Measurements from ENCODE around the gene FAM98C. TPM values are rescaled to one million over a fixed set of nuclear protein-coding genes. Genes with fewer than 3 reads are reported as not detected.
"Not testable (repeated sequence)": the region's sequence is repeated elsewhere in the genome, so short reads cannot be mapped to it uniquely, and the experiment has no call there.

Gene FAM98C
- polyA plus RNA-seq, 4 donors = 13.2 to 18.0 (median 13.9) TPM

DNA sequence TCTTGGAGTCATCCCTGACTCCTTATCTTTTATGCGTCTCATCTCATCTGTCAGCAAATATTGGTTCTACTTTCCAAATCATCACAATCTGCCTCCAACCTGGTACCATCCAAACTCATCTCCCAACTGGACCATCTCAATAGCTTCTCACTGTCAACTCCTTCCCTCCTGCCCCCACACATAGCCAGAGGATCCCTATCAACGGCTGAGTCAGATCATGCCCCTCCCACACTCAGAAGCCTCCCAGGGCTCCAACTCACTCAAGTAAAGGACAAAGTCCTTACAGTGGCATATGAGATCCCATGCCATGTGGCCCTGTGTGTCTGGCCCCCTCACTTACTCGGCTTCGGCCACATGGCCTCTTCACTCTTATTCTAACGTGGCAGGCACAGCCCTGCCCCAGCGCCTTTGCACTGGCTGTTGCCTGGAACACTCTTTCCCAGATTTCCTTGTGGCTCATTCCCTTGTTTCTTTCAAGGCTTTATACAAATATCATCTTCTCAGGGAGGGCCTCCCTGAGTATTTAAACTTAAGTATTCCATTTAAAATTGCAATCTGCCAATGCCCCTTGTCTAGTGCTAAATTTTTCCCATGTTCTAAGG is 10.1 kb upstream of the FAM98C start:
- no peak for DNase-seq (ENCODE audit: low read depth in 4 of 4, low spot score in 3 of 4)

DNA sequence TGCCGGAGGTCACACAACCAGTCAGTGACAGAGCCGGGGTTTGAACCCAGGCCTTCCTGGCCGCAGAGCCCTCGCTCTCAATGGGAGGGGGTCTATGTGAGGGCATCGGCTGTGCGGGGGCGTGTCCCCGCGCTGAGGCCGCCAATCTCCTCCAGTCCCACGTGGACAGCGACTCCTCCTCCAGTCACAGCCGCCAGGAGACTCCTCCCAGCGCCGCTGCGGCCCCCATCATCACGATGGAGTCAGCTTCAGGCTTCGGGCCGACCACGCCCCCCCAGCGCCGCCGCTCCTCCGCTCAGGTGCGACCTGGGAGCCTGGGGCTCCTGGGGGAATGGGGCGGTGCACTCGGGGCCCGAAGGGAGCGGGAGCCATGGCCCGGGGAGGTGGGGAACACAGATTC is 8.4 kb upstream of the FAM98C start:
- DNase-seq (ENCODE audit: low read depth in 4 of 4, low spot score in 3 of 4) = no peak

DNA sequence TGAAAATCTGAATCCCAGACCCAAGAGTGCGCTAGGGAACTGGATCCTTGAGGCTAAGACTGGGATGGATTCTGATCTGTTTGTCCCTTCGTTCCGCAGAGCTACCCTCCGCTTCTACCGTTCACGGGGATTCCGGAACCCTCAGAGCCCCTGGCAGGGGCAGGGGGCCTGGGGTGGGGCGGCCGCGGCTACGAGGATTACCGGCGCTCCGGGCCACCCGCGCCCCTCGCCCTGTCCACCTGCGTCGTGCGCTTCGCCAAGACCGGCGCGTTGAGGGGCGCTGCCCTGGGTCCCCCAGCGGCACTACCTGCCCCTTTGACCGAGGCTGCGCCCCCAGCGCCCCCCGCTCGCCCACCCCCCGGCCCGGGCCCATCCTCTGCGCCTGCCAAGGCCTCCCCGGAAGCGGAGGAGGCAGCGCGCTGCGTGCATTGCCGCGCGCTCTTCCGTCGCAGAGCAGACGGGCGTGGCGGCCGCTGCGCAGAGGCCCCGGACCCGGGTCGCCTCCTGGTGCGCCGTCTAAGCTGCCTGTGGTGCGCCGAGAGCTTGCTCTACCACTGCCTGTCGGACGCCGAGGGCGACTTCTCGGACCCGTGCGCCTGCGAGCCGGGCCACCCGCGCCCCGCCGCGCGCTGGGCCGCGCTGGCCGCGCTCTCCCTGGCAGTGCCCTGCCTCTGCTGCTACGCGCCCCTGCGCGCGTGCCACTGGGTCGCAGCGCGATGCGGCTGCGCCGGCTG is 7.3 kb upstream of the FAM98C start:
- no peak for DNase-seq (ENCODE audit: low read depth in 4 of 4, low spot score in 3 of 4)

DNA sequence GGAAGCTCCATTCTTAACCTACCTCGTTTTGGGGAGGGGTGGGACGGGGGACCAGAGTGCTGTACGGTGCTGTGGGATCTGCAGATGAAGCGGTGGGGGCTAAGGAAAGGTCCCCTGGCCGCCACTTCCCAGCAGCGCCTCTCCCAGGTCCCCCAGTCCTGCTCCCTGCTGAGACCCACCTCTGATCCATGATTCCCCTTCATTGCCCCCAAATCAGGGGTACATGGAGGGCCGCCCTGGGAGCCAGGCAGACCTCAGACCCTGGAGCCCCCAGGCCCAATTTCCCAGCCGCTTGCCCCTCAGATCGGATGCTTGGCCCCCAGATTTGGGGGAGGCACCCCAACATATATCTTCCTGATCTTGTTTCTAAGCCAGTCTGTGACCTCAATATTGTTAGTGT is 3.8 kb upstream of the FAM98C start:
- DNase-seq (ENCODE audit: low read depth in 4 of 4, low spot score in 3 of 4) = no peak

DNA sequence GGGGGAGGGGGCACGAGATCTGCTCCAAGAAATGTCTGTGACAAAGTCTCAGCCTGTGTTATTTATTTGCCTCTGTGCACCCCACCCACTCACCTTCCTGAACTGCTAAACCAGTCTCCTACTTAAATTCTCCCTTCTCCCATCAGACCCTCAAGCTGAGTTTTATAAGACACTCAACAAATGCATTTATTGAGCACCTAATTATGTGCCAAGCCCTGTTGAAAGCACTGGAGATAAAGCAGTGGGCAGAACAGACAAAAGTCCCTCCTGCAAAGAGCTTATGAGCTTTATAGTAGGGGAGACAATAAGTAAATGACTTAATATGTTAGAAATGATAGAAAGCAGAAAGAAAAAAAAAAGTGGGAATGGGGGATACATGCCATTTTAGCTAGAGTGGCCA is 3.4 kb upstream of the FAM98C start:
- no peak for DNase-seq (ENCODE audit: low read depth in 4 of 4, low spot score in 3 of 4)

DNA sequence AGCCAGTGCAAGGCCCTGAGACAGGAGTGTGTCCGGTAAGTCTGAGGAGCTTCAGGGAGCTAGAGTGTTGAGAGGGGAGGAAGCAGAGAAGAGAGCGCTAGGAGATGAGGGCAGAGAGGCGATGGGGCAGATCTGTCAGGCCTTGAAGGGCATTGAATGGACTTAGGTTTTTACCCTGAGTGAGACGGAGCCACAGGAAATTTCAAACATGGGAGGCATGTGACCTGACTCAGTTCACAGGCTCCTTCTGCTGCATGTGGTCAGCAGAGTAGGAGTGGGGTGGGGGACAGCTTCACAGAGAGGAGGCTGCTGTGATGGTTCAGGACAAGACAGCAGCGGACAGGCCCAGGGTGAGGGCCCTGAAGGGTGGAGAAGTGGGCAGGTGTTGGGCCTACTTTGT is 2.5 kb upstream of the FAM98C start:
- DNase-seq (ENCODE audit: low read depth in 4 of 4, low spot score in 3 of 4) = no peak

DNA sequence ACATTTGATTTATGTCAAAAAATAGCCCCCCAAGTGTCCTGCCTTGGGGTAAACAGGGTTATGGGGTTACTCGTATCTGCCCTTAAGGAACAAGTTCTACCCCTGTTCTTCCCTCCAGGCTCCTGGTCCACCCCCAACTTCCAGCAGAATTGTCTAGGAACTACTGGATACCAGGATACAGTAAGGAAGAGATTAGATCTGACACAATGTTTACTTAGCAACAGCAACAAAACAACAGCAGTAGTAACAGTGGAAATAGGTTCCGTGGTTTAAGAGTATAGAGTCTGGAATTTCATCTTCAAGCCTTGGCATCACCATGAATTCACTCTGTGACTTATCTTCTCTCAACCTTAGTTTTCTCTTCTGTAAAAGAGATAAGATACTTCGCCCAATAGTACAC is 1.7 kb upstream of the FAM98C start:
- no peak for DNase-seq (ENCODE audit: low read depth in 4 of 4, low spot score in 3 of 4)

DNA sequence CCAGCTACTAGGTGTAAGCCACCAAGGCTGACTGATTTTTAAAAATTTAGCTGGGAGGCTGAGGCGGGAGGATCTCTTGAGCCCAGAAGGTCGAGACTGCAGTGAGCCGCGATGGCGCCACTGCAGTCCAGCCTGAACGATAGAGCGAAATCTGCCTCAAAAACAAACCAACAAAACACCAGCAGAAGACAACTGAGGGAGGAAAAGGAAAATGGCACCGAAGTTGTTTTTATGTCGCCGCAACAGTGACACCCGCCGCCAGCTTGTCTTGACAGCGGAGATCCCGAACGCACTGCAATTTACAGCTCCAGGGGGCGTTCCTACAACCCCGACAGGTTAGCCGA is 298 bp upstream of the FAM98C start:
- DNase-seq (ENCODE audit: low read depth in 4 of 4, low spot score in 3 of 4) = no peak

DNA sequence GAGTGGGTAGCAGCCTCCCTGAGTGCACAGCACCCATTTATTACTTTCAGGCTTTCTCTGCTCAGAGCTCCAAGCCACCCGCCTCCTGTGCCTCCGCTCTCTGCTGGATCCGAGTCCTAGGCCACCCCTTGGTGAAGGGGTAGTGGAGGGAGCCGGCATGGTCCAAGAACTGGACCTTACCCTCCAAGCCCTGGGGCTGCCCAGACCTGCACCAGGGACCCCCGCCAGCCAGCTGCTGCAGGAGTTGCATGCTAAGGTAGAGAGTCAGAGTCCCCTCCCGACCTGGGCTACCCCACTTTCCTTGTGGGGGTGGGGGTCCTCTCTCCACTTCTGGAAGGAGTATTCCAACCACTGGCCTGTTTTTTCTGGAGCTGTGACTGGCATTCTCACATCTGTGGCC is 2.0 kb downstream of the FAM98C start:
- DNase-seq (ENCODE audit: low read depth in 4 of 4, low spot score in 3 of 4) = no peak

DNA sequence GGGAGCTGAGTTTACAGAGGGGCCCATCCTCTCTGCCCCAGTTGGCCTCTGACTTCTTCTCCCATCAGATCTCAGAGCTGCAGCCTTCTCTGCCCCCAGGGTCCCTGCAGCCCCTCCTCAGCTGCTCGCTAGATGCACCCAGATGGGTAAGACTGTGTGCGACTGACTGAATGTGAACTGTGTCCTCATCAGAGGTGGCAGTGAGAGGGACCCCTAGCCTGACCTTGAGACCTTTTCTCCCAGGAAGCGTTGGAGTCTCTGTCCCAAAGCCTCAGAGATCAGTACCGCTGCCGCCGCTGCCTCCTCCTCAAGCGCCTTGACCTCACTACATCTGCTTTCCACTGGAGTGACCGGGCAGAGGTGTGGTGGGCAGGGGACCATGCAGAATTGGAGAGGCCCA is 2.4 kb downstream of the FAM98C start:
- no peak for DNase-seq (ENCODE audit: low read depth in 4 of 4, low spot score in 3 of 4)

DNA sequence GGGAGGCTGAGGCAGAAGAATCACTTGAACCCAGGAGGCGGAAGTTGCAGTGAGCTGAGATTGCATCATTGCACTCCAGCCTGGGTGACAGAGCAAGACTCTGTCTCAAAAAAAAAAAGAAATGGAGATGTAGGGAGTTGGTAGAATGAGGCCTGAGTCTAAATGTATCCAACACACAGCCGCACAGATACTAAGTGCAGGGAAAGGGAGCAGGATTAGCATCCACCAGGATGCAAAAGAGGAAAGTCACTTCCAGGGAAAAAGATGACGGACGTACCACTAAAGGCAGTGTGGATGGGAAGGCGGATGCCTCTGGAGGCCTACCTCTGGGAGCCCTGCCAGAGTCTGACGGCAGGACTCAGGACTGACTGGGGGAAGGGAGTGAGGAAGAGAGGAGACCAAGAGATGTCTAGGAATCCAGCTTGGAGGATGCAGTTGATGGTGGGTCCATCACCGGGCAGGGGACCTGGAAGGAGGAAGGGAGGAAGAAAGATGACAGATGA is 6.8 kb downstream of the FAM98C start:
- no peak for DNase-seq (ENCODE audit: low read depth in 4 of 4, low spot score in 3 of 4)

DNA sequence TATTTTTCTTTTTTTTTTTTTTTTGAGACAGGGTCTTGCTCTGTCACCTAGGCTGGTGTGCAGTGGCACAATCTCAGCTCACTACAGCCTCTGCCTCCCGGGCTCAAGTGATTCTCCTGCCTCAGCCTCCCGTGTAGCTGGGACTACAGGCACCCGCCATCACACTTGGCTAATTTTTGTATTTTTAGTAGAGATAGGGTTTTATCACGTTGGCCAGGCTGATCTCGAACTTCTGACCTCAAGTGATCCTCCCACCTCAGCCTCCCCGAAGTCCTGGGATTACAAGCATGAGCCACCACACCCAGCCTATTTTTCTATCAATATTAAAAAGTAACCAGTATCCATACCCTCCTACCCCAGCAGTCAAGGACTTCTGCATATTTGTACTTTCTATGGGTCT is 7.5 kb downstream of the FAM98C start:
- not testable (repeated sequence) for DNase-seq (ENCODE audit: low read depth in 4 of 4, low spot score in 3 of 4)

DNA sequence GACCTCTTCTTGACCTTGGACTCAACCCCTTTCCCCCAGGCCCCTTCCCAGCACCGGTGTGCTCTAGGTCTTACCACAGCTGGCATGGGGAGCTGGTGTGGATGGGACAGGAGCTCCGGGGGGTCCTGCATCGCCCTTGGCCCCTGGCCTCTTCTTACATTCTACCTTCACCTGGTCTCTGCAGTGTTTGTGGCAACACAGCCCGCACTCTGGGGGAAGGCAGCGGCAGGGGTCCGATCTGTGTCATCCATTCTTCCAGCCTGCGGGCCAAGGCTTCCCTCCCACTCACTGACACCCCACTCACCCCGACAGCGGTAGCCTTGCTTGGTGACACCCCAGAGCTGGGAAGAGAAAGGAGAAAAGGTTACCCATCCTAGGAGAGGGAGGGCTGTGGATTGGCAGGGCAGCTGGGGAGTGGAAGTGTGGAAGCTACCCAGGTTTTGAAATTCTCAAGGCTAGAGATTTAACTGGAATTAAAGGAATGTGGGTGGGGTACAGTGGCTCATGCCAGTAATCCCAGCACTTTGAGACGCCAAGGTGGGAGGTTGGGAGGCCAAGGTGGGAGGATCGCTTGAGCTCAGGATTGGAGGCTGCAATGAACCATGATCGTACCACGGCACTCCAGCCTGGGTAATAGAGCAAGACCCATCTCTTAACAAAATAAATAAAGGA is 8.3 kb downstream of the FAM98C start:
- DNase-seq (ENCODE audit: low read depth in 4 of 4, low spot score in 3 of 4) = no peak

DNA sequence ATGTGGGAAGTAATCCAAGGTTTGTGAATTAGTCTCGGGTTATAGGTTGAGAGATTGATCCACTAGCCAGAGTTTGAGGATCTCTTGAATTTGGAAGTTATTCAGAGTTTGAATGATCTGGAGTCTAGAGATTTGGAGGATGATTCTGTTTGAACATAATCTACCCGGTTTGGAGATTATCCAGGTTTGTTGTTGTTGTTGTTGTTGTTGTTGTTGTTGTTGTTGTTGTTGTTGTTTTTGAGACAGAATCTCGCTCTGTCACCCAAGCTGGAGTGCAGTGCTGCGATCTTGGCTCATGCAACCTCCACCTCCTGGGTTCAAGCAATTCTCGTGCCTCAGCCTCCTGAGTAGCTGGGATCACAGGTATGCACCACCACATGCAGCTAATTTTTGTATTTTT is 9.0 kb downstream of the FAM98C start:
- not testable (repeated sequence) for DNase-seq (ENCODE audit: low read depth in 4 of 4, low spot score in 3 of 4)

DNA sequence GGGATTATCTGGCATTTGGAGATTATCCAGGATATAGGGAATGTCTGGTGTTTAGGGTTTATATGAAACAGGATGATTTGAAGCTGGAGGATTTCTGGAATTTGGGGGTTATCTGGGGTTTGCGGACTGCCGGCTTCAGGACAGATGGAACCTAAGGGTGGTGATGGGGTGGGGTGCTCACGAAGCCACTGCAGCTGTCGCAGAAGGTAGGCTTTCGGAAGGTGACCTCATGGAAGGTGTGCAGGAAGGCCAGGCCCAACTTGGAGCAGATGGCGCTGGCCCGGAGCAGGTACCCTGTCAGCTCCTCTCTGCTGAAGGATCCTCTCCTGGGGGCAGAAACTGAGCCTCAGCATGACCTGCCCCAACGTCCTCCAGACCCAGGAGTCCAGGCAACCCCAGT is 9.6 kb downstream of the FAM98C start:
- DNase-seq (ENCODE audit: low read depth in 4 of 4, low spot score in 3 of 4) = no peak

DNA sequence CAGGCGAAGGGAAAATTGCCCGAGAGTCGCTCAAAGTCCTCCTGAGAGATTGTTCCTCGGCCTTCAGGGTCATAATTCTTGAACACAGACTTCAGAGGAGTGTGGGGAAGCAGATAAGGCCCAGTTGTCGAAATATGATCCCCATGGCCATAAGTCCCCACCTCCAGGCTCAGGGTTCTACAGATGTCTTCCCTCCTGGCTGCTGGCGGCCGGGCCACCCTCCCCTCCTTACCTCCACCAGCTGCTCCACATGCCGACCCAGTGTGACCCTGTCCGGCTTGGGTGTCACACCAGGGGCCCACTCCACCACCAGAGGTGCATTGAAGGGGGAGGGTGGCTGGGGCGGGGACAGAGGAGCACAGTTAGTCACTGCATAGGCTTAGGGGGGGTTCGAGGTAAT is 10.1 kb downstream of the FAM98C start:
- DNase-seq (ENCODE audit: low read depth in 4 of 4, low spot score in 3 of 4) = no peak

DNA sequence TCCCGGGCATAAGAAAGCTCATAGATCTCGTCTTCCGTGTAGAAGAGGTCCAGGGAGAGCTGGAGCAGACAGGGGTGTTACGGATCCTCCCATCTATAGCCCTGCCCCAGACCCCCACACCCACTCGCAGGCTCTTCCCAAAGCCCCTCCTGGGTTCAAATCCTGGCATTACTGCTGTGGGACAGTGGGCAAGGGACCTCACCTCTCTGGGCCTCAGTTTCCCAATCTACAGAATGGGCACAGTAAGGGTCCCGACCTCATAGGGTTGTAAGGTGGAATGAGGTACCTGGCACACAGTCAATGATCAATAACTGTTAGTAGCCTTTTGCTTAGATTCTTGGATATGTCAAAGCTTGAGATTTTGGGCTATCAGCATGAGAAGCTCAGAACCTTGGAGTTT is 10.5 kb downstream of the FAM98C start:
- DNase-seq (ENCODE audit: low read depth in 4 of 4, low spot score in 3 of 4) = no peak

DNA sequence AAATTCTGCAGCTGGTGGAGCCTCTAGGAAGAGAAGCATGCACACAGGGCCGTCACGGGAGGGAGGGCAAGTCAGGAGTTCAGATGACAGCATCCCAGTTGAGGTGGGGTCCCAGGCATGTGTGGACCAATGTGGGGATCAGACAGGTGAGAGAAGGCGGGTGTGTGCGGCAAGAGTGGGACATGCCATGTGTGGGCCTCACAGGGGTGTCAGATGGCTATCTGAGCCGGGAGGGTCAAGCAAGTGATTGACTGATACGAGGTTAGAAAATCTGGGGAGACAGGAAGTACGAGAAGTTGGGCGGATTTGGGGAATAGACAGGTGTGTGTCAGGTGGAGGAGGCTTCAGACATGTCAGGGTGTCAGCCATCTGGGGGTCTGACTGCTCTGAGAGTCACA is 14.3 kb downstream of the FAM98C start:
- no peak for DNase-seq (ENCODE audit: low read depth in 4 of 4, low spot score in 3 of 4)

DNA sequence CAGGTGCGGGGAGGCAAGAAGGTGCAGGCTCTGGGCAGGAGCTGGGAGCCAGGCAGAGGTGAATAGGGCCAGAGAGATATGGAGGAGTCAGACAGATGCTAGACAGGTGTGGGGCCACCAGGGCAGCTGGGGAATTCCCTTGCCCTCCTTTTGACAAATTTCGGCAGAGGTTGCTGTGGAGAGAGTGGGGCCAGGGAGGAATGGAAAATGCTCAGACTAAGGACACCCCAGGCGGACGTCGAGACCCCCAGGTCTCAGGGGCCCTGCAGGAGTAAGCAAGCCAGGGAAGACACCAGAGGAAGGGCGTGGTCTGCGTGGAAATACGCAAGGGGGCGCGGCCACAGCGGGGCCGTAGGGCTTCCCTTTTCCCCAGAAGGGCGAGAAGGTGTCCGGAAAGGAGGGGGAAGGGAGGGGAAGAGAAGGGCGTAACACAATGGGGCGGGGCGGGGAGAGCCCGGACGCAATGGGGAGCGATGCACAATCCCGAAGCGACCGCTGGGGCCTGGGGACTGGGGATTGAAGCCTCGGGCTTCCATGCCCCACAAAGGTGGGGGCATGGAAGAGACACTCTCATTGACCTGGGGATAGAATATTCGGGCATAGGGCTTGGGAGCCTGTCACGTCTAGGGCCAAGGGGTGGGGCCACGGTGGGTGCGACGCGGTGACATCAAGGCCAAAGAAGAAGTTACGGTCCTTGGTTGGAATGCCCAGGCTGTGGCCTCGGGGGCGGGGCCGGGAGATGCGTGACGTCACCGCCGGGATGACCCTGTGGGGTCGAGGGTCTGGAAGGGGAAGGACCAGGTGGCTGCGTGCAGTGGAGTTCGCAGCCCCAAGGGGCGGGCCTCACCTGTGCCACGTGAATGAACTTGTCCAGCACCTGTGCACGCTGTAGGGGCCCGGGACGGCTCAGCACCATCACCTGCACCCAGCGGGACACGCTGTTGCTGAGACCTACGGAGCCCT is 14.9 kb downstream of the FAM98C start:
- DNase-seq (ENCODE audit: low read depth in 4 of 4, low spot score in 3 of 4) = no peak

DNA sequence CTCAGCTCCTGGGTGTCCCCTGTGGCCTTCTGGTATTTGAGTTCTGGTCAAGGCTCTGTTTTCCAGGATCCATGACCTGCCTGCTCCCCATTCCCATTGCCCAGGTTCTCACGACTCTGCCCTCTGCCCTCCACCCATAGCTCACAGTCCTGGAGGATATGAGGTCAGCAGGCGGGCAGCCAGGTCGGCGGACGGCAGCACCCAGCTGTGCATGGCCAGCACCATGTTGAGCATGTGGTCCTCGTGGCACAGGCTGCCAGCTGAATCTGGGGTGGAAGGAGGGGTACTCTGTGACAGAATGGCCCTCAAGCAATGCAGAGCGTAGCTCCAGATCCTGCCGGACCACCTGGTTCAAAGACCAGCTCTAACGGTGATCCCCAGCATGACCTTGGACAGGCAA is 18.0 kb downstream of the FAM98C start:
- no peak for DNase-seq (ENCODE audit: low read depth in 4 of 4, low spot score in 3 of 4)

DNA sequence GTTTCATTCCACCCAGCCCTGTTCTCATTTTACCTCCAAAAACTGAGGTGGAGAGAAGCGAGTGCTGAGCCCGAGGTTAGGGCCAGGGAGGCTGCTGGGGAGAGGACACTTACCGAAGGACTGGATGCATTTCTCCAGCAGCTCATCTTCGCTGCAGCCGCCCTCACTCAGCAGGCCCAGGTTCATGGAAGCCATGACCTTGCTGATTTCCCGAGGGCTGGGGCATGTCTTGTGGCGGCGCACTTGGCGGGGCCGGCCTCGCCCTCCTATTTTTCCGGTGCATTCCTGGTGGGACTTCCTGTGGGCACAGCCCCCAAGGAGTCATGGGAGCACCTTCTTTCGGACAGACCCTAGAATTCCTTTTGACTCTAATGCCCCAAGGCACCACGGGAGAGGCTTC is 19.0 kb downstream of the FAM98C start:
- DNase-seq (ENCODE audit: low read depth in 4 of 4, low spot score in 3 of 4) = no peak

All from right renal pelvis (tissue), 4 donors.